H1 (cell line): ENCODE measurements around the gene FBXL16. TPM values are rescaled to one million over a fixed set of nuclear protein-coding genes. Genes with fewer than 3 reads are reported as not detected.

Source experiments
- CTCF ChIA-PET: fragments of 300-600 bp; sonication (Branson Sonifier 250); formaldehyde crosslinking; loops from one replicate; lab custom pipeline; 2021; ENCODE audit not compliant: partially characterized antibody; lab: Charles Lee
- POLR2A ChIA-PET: fragments of 300-600 bp; sonication (Branson Sonifier 250); formaldehyde crosslinking; loops from one replicate; lab custom pipeline; 2021; ENCODE audit warnings: inconsistent platforms; ENCODE audit not compliant: partially characterized antibody; lab: Charles Lee
- DNase-seq, 2 experiments: peaks; one replicate each; pipeline versions ENCODE4 v3.0.0 to v3.0.0-alpha.2; 2010 to 2022; ENCODE audit warnings: low spot score in 2 of 2, low read depth in 1 of 2, mixed read lengths in 1 of 2
- FAIRE-seq: peaks from 2 replicates; lab custom pipeline; 2011; peaks lifted over from hg19 to GRCh38; lab: Jason Lieb, UNC
- H2AFZ ChIP-seq: 2 replicates; pipeline ENCODE4 v1.8.1; 2012; ENCODE audit warnings: low read length, inconsistent platforms
- H2AK5ac ChIP-seq: 2 replicates; pipeline ENCODE4 v1.6.1; 2013; ENCODE audit warnings: low read depth, low read length
- H2BK120ac ChIP-seq: replicated peaks from 2 replicates; pipeline ENCODE3; 2013; ENCODE audit warnings: low read depth, low read length, inconsistent platforms
- H2BK12ac ChIP-seq: 2 replicates; pipeline ENCODE4 v1.6.1; 2013; ENCODE audit warnings: low read depth, low read length
- H2BK15ac ChIP-seq: 2 replicates; pipeline ENCODE4 v1.6.1; 2013; ENCODE audit warnings: low read length
- H2BK20ac ChIP-seq: 2 replicates; pipeline ENCODE4 v1.6.1; 2013; ENCODE audit warnings: low read length
- H2BK5ac ChIP-seq: 2 replicates; pipeline ENCODE4 v1.6.1; 2013; ENCODE audit warnings: low read depth, low read length
- H3K14ac ChIP-seq: 2 replicates; pipeline ENCODE4 v1.6.1; 2013; ENCODE audit warnings: inconsistent platforms; ENCODE audit not compliant: insufficient read length
- H3K18ac ChIP-seq: 2 replicates; pipeline ENCODE4 v1.6.1; 2013; ENCODE audit warnings: low read length; ENCODE audit errors: extremely low read depth
- H3K23ac ChIP-seq: 2 replicates; pipeline ENCODE4 v1.6.1; 2013; ENCODE audit warnings: inconsistent platforms; ENCODE audit not compliant: insufficient read length
- H3K23me2 ChIP-seq: 2 replicates; pipeline ENCODE4 v1.6.1; 2013; ENCODE audit warnings: low read depth, low read length
- H3K27ac ChIP-seq: 2 replicates; pipeline ENCODE4 v1.6.1; 2011; ENCODE audit warnings: low read depth, low read length, inconsistent platforms
- H3K27me3 ChIP-seq, 4 experiments: replicated peaks in 1 of 4; 1 replicate in 1 of 4; 2 replicates in 3 of 4; pipeline versions ENCODE4 v1.6.1 to v1.8.1; 2011 to 2013; ENCODE audit warnings: low read length in 3 of 4, mild to moderate bottlenecking in 3 of 4, inconsistent platforms in 2 of 4, mixed read lengths in 2 of 4, moderate library complexity in 1 of 4; ENCODE audit not compliant: control insufficient read depth in 3 of 4, insufficient read depth in 3 of 4; ENCODE audit errors: extremely low read depth in 1 of 4
- H3K36me3 ChIP-seq, 4 experiments: 2 replicates each; pipeline versions ENCODE4 v1.6.1 to v1.8.1; 2011 to 2013; ENCODE audit warnings: mild to moderate bottlenecking in 4 of 4, low read length in 3 of 4, moderate library complexity in 2 of 4, control low read depth in 1 of 4, inconsistent platforms in 1 of 4; ENCODE audit not compliant: insufficient read depth in 4 of 4, control insufficient read depth in 2 of 4
- H3K4ac ChIP-seq: replicated peaks from 2 replicates; pipeline ENCODE3; 2013; ENCODE audit warnings: low read length, low read depth, mixed read lengths, inconsistent platforms; ENCODE audit not compliant: insufficient read length
- H3K4me1 ChIP-seq, 4 experiments: replicated peaks in 1 of 4; 1 replicate in 1 of 4; 2 replicates in 3 of 4; pipeline versions ENCODE4 v1.6.1 to v1.8.1; 2011 to 2013; ENCODE audit warnings: low read length in 3 of 4, inconsistent platforms in 2 of 4, mixed read lengths in 1 of 4; ENCODE audit not compliant: insufficient read depth in 4 of 4, control insufficient read depth in 3 of 4
- H3K4me2 ChIP-seq, 2 experiments: 2 replicates each; pipeline versions ENCODE4 v1.6.1 to v1.8.1; 2011 to 2013; ENCODE audit warnings: low read depth in 2 of 2, low read length in 2 of 2, control low read depth in 1 of 2, inconsistent platforms in 1 of 2, mild to moderate bottlenecking in 1 of 2; ENCODE audit not compliant: insufficient read depth in 1 of 2
- H3K4me3 ChIP-seq, 4 experiments: fragments of 200-600, 300-600 bp in 1 of 4; sonication (generic), shearing (Covaris generic), sonication (Bioruptor Twin) in 1 of 4; 2 replicates each; pipeline versions ENCODE4 v1.5.1 to v1.8.1; 2011 to 2016; ENCODE audit warnings: low read length in 4 of 4, low read depth in 3 of 4, control low read depth in 2 of 4, inconsistent platforms in 2 of 4, mild to moderate bottlenecking in 2 of 4, mixed read lengths in 1 of 4, moderate library complexity in 1 of 4; ENCODE audit not compliant: insufficient read depth in 2 of 4; ENCODE audit errors: extremely low read depth in 1 of 4
- H3K56ac ChIP-seq: replicated peaks from 2 replicates; pipeline ENCODE3; 2013; ENCODE audit warnings: low read depth, mild to moderate bottlenecking, mixed read lengths, low read length, inconsistent platforms; ENCODE audit not compliant: insufficient read length
- H3K79me1 ChIP-seq: 2 replicates; pipeline ENCODE4 v1.6.1; 2013; ENCODE audit warnings: low read depth, low read length, control low read depth
- H3K79me2 ChIP-seq, 2 experiments: 2 replicates each; pipeline versions ENCODE4 v1.6.1 to v1.8.1; 2012 to 2013; ENCODE audit warnings: low read length in 2 of 2, mild to moderate bottlenecking in 2 of 2, inconsistent platforms in 1 of 2; ENCODE audit not compliant: insufficient read depth in 2 of 2, control insufficient read depth in 1 of 2
- H3K9ac ChIP-seq, 4 experiments: replicated peaks in 1 of 4; 1 replicate in 1 of 4; 2 replicates in 3 of 4; pipeline versions ENCODE4 v1.6.1 to v1.8.1; 2011 to 2013; ENCODE audit warnings: low read depth in 3 of 4, low read length in 3 of 4, control low read depth in 2 of 4, mild to moderate bottlenecking in 2 of 4, moderate library complexity in 2 of 4, inconsistent platforms in 1 of 4; ENCODE audit errors: extremely low read depth in 1 of 4
- H3K9me3 ChIP-seq, 2 experiments: 2 replicates each; pipeline versions ENCODE4 v1.6.1 to v1.8.1; 2012 to 2013; ENCODE audit warnings: mild to moderate bottlenecking in 2 of 2, moderate library complexity in 2 of 2, control low read depth in 1 of 2, inconsistent platforms in 1 of 2, low read depth in 1 of 2, low read length in 1 of 2, mixed read lengths in 1 of 2; ENCODE audit not compliant: insufficient read depth in 2 of 2
- H4K20me1 ChIP-seq, 2 experiments: replicated peaks in 1 of 2; 2 replicates each; pipeline versions ENCODE3 to v1.8.1; 2011 to 2013; ENCODE audit warnings: inconsistent platforms in 2 of 2, low read length in 2 of 2, mild to moderate bottlenecking in 1 of 2; ENCODE audit not compliant: insufficient read depth in 2 of 2, control insufficient read depth in 1 of 2
- H4K5ac ChIP-seq: 2 replicates; pipeline ENCODE4 v1.6.1; 2013; ENCODE audit warnings: low read length, low read depth, mixed read lengths, inconsistent platforms; ENCODE audit not compliant: insufficient read length
- H4K8ac ChIP-seq: 2 replicates; pipeline ENCODE4 v1.8.0; 2013; ENCODE audit warnings: mild to moderate bottlenecking, moderate library complexity, low read length, inconsistent platforms; ENCODE audit not compliant: insufficient read depth; ENCODE audit errors: extremely low read depth
- H4K91ac ChIP-seq: replicated peaks from 2 replicates; pipeline ENCODE3; 2013; ENCODE audit warnings: low read length, mixed read lengths, inconsistent platforms; ENCODE audit not compliant: insufficient read length
- BCL11A ChIP-seq, 2 experiments: IDR thresholded peaks; one replicate each; pipeline ENCODE4 v1.6.1; 2011; ENCODE audit warnings: low read depth in 2 of 2, low read length in 2 of 2, mild to moderate bottlenecking in 2 of 2
- EGR1 ChIP-seq: IDR thresholded peaks from 2 replicates; pipeline ENCODE4 v1.6.1; 2011; ENCODE audit warnings: low read depth, low read length, borderline replicate concordance
- HDAC2 ChIP-seq, 2 experiments: fragments of 300-600 bp in 1 of 2; sonication (generic) in 1 of 2; IDR thresholded peaks; 2 replicates each; pipeline ENCODE4 v1.6.1; 2011 to 2012; ENCODE audit warnings: low read depth in 2 of 2, low read length in 2 of 2, mild to moderate bottlenecking in 2 of 2, moderate library complexity in 2 of 2, borderline replicate concordance in 1 of 2, inconsistent platforms in 1 of 2
- NRF1 ChIP-seq: IDR thresholded peaks from 2 replicates; pipeline ENCODE4 v1.6.1; 2011; ENCODE audit warnings: mild to moderate bottlenecking, low read depth, low read length, improper control_type of control experiment
- TAF1 ChIP-seq: IDR thresholded peaks from 2 replicates; pipeline ENCODE4 v1.6.1; 2011; ENCODE audit warnings: mild to moderate bottlenecking, low read depth, low read length
- WGBS, 2 experiments: shearing (Covaris generic) in 1 of 2; methylation state at CpG; one replicate each; pipeline versions ENCODE4 v1.1.6 to v1.1.7; 2013 to 2015; ENCODE audit warnings: low lambda C conversion rate in 2 of 2, mixed read lengths in 2 of 2, inconsistent platforms in 1 of 2, low coverage in 1 of 2, missing lambda C conversion rate in 1 of 2; ENCODE audit not compliant: insufficient replicate concordance in 2 of 2, insufficient coverage in 1 of 2, insufficient read length in 1 of 2; ENCODE audit errors: extremely low coverage in 1 of 2, missing lambda C conversion rate in 1 of 2; 5-methylcytosine and 5-hydroxymethylcytosine counted together
- polyA plus RNA-seq, 7 experiments: library from polyadenylated mRNA; depleted of rRNA in 3 of 7; stranded (reverse) in 5 of 7; unstranded in 2 of 7; fragments of >200 nt in 5 of 7; fragments of 200-250 nt in 2 of 7; gene quantifications; 1 replicate in 5 of 7; 2 replicates in 1 of 7; 4 replicates in 1 of 7; pipeline versions ENCODE4 v1.2.1 to v1.2.3, GENCODE V29; 2011 to 2013; ENCODE audit warnings: missing spikeins in 2 of 7, mixed read lengths in 2 of 7
- total RNA-seq: library from RNA; stranded (reverse); fragmentation: NEBNext Ultra II Directional; extraction: Animal tissue kit (Norgen Biotek cat#: 25700); gene quantifications from 2 replicates; pipeline ENCODE4 v1.2.1, GENCODE V29; 2021

FBXL16 gene
- total and polyA plus RNA-seq, 2 of the 8 experiments (the other 6 are each of a cell fraction or from before 2014, with no cell fraction given) = 12.5 to 12.8 TPM

- peaks cover 0 to 22% (median 5%) of the 10 kb centered on the region in 4 experiments; a peak in 4 of 7 replicates for H3K27me3 ChIP-seq
- H3K4me2 ChIP-seq = no peak overlapping the region
- no peak overlapping the region for H2AK5ac ChIP-seq
- no peak overlapping the region for H3K23ac ChIP-seq
- no peak overlapping the region for H4K91ac ChIP-seq
- 95% methylated on average over 23 of the region's 24 CpGs; no CpG with 5 or more reads in 1 of the 2 experiments for WGBS, 2 experiments
- H3K9ac ChIP-seq = no peak overlapping the region
- no peak overlapping the region for H2BK15ac ChIP-seq
- no peak for FAIRE-seq
- H3K27ac ChIP-seq = no peak overlapping the region
- no peaks in the 10 kb centered on the region for H3K79me1 ChIP-seq
- H3K23me2 ChIP-seq = peaks cover 22% of the 10 kb centered on the region; the same call in 1 of the 2 replicates
- CTCF ChIA-PET = interaction anchor here (0.6 to 35.8 kb wide), 5 partner anchors 6 to 62 kb away, joined by 3 to 977 read pairs (median 424); partner anchors contain the start of genes ANTKMT, CCDC78, CHTF18 and CIAO3
- H2BK5ac ChIP-seq = no peak overlapping the region
- H4K8ac ChIP-seq = peak overlapping the region; percentile 51; the same call in 1 of the 2 replicates
- H4K20me1 ChIP-seq = peaks cover 4 to 19% of the 10 kb centered on the region in 2 experiments
- no peak overlapping the region for H3K14ac ChIP-seq
- no peak overlapping the region for H2AFZ ChIP-seq
- no peak overlapping the region for H2BK12ac ChIP-seq
- H3K18ac ChIP-seq = no peak overlapping the region
- H3K79me2 ChIP-seq = no peaks in the 10 kb centered on the region
- H3K4ac ChIP-seq = no peak overlapping the region
- no peak overlapping the region for H4K5ac ChIP-seq
- no peaks in the 10 kb centered on the region; a peak in 1 of 4 replicates for H3K9me3 ChIP-seq
- DNase-seq = no peak
- H3K36me3 ChIP-seq = peaks cover 0 to 6% (median 0%) of the 10 kb centered on the region in 4 experiments; a peak in 1 of 8 replicates
- H3K4me3 ChIP-seq = no peak overlapping the region
- peaks cover 0 to 25% (median 14%) of the 10 kb centered on the region in 4 experiments; a peak in 5 of 7 replicates for H3K4me1 ChIP-seq
- no peak overlapping the region for H2BK120ac ChIP-seq
- POLR2A ChIA-PET = interaction anchor here (0.7 to 23.0 kb wide), 12 partner anchors 4 to 609 kb away, joined by 3 to 353 read pairs (median 7); partner anchors contain the start of genes ANTKMT, CCDC78, CHTF18 and CIAO3
- H2BK20ac ChIP-seq = no peak overlapping the region
- no peak overlapping the region for H3K56ac ChIP-seq
- TF ChIP-seq EGR1 (no peak), TAF1 (no peak), HDAC2 (IDR thresholded peaks at IDR 0.05; ENCODE audit: borderline replicate concordance in 1 of 2, low read depth in 2 of 2, low read length in 2 of 2) (no peak), BCL11A (IDR thresholded peaks at IDR 0.05; ENCODE audit: low read depth in 2 of 2, low read length in 2 of 2) (no peak), NRF1 (no peak)
Observed at GRCh38 chr16:722835-723633, 17.4 kb upstream of the FBXL16 start.
